Measurements from ENCODE around the gene RFX3. TPM values are rescaled to one million over a fixed set of nuclear protein-coding genes. Genes with fewer than 3 reads are reported as not detected.
"Not testable (repeated sequence)": the region's sequence is repeated elsewhere in the genome, so short reads cannot be mapped to it uniquely, and the experiment has no call there.

The RFX3 gene
- total RNA-seq, 1 donor from 2014 or later = 8.7 TPM

- DNase-seq (ENCODE audit: extremely low read depth, low read depth, low spot score) = no peak
These were observed 164.7 kb downstream of the RFX3 start for GRCh38 chr9:3361116-3361515.

DNA sequence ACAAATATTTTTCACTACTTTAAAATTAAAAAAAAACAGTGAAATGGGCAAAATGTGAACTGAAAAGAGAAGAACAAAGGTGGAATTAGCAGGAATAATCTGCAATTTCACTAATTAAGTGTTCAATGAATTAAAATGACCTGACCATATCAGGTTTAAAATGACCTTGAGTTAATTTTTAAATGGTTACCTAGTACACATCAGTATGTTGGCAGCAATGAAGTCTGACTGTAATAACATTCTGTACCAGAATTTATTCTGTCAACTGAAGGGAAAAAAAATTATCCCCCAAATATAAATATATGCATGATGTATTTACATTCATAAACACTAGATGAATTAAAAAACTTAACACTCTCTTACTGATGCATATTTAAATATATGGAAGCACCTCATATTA, 165.6 kb downstream of the RFX3 start:
- DNase-seq (ENCODE audit: extremely low read depth, low read depth, low spot score) = no peak

GRCh38 chr9:3359778-3360177, 166.0 kb downstream of the RFX3 start:
- no peak for DNase-seq (ENCODE audit: extremely low read depth, low read depth, low spot score)

DNA sequence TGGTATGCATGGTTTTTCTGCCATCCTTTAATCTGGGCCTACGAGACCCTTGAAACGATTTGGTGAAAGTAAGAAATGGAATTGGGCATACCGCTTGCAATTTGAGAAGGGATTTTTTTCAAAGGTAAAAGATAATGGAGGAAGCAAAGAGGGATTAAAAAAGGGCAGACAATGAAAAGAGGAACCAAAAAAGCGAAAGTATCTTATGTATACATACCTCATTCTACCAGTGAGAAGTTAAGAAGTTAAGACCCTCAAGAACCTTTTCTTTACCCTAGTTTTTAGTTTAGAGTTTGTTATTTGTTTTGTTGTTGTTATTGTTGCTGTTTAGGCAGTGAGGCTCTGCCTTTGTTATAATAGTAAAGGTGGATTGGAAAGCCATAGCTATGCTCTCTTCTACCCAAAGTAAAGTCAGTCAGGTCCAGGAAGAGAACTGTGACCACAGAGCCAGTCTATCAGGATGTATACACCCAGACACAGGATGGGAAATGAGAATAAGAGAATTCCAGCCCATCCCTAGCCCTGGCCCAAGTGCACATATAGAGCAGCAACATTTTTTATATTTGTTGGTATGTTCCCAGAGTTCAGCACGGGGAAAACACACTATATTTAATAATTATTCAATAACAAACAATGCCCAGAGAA, 166.6 kb downstream of the RFX3 start:
- no peak for DNase-seq (ENCODE audit: extremely low read depth, low read depth, low spot score)

- DNase-seq (ENCODE audit: extremely low read depth, low read depth, low spot score) = no peak
These were observed 177.6 kb downstream of the RFX3 start for GRCh38 chr9:3348169-3348568.

- no peak for DNase-seq (ENCODE audit: extremely low read depth, low read depth, low spot score)
These were observed 179.3 kb downstream of the RFX3 start for GRCh38 chr9:3346549-3346948.

DNA sequence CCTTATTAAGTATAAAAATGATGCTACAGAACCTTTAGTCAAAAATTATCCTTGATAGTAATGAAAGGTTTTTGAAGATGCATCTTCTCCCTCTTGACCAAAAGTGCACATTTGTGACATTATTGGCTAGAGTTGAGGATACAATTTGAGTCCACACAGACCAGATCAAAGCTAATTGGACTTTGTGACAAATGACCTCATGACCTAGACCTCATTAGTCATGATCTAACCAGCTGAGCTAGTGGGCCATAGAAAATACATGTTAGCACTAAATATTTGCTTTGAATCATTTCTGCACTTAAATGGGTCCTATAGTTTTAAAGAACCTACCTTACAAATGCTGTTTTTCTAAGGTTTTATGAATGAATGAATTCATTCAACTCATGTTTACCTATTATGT, 182.1 kb downstream of the RFX3 start:
- no peak for DNase-seq (ENCODE audit: extremely low read depth, low read depth, low spot score)

DNA sequence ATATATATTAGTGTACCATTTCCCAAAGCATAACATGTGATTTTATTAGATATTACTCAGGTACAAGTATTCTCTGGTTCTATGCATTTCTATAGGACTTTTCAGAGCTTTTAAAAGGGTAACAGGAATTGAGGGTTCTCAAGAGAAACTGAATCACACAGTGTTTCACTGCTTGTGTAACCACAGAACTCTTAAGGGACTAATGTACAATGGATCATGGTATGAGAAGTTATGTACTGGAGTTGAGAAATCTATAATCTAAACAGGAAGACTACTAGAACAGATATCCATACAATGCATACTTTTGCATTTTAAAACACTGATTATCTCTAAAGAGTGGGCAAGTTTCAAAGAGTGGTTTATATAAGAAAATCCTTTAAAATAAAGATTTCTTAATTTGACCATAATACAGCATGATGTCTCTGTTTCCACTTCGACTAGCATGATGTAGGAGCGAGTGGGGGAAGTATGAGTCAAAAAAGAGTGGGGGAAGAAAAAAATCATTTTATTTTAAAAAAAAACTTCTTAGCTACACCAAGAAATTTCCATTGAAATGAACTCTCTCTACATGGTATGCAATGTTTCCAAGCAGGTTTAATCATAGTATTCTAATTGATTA, 183.5 kb downstream of the RFX3 start:
- no peak for DNase-seq (ENCODE audit: extremely low read depth, low read depth, low spot score)

DNA sequence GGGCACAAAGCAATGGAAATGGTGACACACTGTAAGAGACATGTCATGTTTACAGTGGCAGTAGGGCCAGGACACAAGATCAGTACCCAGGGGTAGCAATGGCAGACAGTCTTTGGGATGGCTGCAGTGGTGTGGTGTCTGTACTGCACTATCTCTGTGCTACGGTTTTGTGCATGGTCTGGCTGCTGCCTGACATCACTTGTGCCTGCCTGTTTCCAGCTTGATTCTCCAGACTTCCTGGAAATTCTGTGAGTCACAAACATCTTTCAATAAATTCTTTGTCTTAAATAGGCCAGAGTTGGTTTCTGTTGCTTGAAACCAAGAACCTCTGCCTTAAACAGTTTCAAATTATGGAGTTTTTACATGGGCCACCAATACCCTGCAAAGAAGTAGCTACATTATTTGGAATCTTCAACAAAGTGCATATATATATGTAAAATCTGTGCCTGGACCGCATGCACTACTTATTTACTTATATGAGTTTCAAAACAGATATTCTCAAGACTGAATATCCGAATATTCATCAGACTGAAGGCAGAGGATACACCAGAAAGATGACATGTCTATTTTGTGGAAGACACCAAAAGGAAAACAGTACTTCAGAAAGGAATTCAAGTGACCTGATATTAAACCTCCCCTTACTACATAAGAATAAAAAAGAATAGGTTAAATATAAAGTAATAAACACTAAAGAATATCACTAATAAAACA, 188.1 kb downstream of the RFX3 start:
- peak; percentile 66 for DNase-seq (ENCODE audit: extremely low read depth, low read depth, low spot score)

GRCh38 chr9:3336951-3337350, 188.8 kb downstream of the RFX3 start:
- DNase-seq (ENCODE audit: extremely low read depth, low read depth, low spot score) = no peak

DNA sequence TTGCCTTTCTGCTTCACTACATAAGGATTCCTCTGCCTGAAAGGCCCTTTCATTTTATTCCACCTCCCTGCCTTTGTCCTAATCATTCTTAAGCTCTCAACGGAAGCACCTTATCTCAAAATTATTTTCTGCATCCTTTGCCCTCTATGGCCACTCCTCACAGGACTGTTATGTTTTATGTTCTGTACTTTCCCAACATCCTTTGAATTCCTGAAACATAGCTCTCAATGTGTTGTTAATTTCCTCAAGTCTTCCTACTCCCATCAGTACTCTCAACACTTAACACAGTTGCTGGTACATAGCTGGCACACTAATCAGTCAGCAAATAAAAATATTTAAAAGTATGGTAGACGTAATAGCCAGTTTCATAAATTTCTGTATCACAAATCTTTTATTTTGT, 193.0 kb downstream of the RFX3 start:
- peak; percentile 80 for DNase-seq (ENCODE audit: extremely low read depth, low read depth, low spot score)

DNA sequence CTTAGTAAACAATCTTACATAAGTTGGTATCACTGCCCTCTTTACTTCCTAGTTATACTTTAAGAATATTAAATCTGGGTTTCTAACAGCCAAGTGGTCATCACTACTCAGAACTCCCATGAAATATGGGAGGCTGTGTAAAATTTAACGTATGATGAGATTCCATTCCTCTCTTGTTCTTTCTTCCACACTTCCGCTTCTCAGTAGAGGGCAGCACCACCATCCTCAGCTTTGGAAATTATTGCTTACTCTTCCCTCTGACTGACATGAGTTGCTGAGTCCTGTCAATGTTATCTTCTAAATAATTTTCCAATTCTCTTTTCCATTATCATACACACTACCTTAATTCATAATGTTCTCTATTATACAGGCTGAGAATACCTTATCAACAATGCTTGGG, 194.0 kb downstream of the RFX3 start:
- DNase-seq (ENCODE audit: extremely low read depth, low read depth, low spot score) = no peak

- DNase-seq (ENCODE audit: extremely low read depth, low read depth, low spot score) = no peak
These were observed 194.9 kb downstream of the RFX3 start for GRCh38 chr9:3330792-3331420.

- DNase-seq (ENCODE audit: extremely low read depth, low read depth, low spot score) = no peak
These were observed 196.4 kb downstream of the RFX3 start for GRCh38 chr9:3329361-3329760.

- no peak for DNase-seq (ENCODE audit: extremely low read depth, low read depth, low spot score)
These were observed 202.1 kb downstream of the RFX3 start for GRCh38 chr9:3323714-3324113.

DNA sequence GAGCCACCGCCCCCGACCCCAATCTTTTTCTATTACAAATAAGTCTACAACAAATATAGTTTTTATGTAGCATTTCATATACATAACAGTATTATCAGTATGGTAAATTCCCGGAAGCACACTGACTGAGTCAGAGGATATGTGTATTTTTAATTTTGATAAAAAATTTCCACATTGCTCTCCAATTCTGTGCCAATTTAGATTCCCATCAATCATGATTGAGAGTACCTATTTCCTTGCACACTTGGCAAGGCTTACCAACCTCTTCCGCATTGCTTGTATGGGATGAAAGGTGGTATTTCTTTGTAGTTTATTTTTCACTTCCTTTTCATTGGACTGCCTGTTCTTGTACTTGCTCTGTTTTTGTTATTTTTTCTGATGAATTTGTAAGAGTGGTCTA, 204.6 kb downstream of the RFX3 start:
- peak; percentile 87 for DNase-seq (ENCODE audit: extremely low read depth, low read depth, low spot score)

DNA sequence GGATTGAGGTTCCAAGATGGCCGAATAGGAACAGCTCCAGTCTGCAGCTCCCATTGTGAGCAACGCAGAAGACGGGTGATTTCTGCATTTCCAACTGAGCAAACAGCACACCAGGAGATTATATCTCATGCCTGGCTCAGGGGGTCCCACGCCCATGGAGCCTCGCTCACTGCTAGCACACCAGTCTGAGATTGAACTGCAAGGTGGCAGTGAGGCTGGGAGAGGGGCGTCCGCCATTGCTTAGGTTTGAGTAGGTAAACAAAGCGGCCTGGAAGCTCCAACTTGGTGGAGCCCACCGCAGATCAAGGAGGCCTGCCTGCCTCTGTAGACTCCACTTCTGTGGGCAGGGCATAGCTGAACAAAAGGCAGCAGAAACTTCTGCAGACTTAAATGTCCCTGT, 213.2 kb downstream of the RFX3 start:
- DNase-seq (ENCODE audit: extremely low read depth, low read depth, low spot score) = not testable (repeated sequence)

DNA sequence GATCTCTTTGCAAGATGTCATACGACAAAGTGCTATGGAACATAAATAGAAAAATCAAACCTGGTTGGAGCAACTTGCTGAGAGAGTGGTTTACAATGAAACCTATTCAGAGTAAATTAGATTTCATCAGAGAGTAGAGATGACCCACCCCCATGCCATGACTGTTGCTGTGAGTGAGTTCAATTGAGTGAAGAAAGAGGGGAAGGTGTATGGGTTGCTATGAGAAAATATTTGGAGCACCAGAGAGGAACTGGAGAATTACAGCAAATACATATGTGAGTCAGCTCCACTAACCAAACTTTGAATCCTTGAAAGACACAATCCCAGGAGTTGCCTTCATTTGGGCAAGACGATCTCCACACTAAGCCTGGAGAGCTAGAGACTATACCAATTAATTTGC, 217.2 kb downstream of the RFX3 start:
- DNase-seq (ENCODE audit: extremely low read depth, low read depth, low spot score) = no peak

GRCh38 chr9:3304388-3304787, 221.4 kb downstream of the RFX3 start:
- DNase-seq (ENCODE audit: extremely low read depth, low read depth, low spot score) = not testable (repeated sequence)

DNA sequence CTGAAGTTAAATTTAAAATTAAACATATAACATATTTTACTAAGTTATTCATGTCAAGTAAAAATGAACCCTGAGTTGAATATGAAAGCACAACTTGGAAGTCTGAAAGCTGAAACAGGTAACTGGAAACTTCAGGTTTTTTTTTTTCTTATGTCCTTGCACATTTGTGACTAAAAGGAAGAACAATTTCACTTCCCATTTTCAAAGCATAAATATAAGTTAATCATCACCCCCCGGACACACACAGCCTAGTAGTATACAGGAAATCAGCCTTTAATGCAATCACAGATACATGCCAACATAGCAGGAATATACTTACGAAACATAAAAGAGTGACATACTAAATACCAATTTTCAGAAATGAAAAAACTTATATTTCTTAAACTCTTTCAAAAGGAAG, 225.9 kb downstream of the RFX3 start:
- DNase-seq (ENCODE audit: extremely low read depth, low read depth, low spot score) = no peak

GRCh38 chr9:3296536-3296935, 229.3 kb downstream of the RFX3 start:
- no peak for DNase-seq (ENCODE audit: extremely low read depth, low read depth, low spot score)

DNA sequence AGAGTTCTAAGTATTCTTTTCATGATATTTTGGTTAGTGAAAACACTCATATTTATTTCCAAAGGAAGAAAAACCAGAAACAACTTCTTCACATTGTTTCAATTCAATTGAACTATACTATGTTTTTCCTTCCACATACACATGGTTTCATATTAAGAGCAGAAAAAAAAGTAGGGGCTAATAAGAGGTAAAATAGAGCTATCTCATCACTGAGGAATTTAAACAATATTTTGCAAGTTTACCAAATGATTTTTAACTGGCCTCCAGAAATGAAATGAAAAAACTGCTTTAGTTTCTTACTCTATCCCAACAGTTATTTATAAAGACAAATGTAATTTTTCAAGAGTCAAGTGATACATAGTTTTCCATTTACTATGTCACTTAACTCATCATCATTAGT, 233.5 kb downstream of the RFX3 start:
- DNase-seq (ENCODE audit: extremely low read depth, low read depth, low spot score) = no peak
